Panc1 (cell line): ENCODE results near the gene KDM1A. TPM values are rescaled to one million over a fixed set of nuclear protein-coding genes. Genes with fewer than 3 reads are reported as not detected.

Source experiments
- ATAC-seq: fragments of 200-7000 bp; cut with Tn5 transposase; 2 replicates; pipeline ENCODE4 v1.9.1; 2020; ENCODE audit warnings: mild to moderate bottlenecking, moderate library complexity
- BruUV-seq: library from RNA; stranded (reverse); fragments of 400-500 nt; replicated peaks from 2 replicates; lab custom pipeline; 2021; lab: Mats Ljungman, UMichigan
- CTCF ChIA-PET: fragments of 300-600 bp; sonication (Branson Sonifier 250); formaldehyde crosslinking; loops from one replicate; lab custom pipeline; 2022; ENCODE audit warnings: antibody characterized with exemption; lab: Charles Lee
- POLR2A ChIA-PET: fragments of 300-600 bp; sonication (Branson Sonifier 250); formaldehyde crosslinking; loops from one replicate; lab custom pipeline; 2022; ENCODE audit warnings: antibody characterized with exemption; lab: Charles Lee
- DNase-seq: peaks from one replicate; pipeline ENCODE4 v3.0.0-alpha.2; 2010; ENCODE audit warnings: low read depth, low spot score
- H3K27ac ChIP-seq: 2 replicates; pipeline ENCODE4 v1.5.1; 2011; ENCODE audit warnings: mild to moderate bottlenecking, low read length, inconsistent platforms
- H3K27me3 ChIP-seq: fragments of 200-500 bp; sonication (Bioruptor generic); 2 replicates; pipeline ENCODE4 v1.6.0; 2014; ENCODE audit warnings: low read length, inconsistent platforms; ENCODE audit not compliant: control insufficient read depth, insufficient read depth
- H3K36me3 ChIP-seq: fragments of 200-500 bp; sonication (Bioruptor generic); 2 replicates; pipeline ENCODE4 v1.5.1; 2014; ENCODE audit warnings: inconsistent platforms, mild to moderate bottlenecking, low read length, moderate library complexity; ENCODE audit not compliant: control insufficient read depth, insufficient read depth
- H3K4me1 ChIP-seq: 2 replicates; pipeline ENCODE4 v1.5.1; 2011; ENCODE audit warnings: inconsistent platforms, mild to moderate bottlenecking, low read length, moderate library complexity; ENCODE audit not compliant: control insufficient read depth, insufficient read depth
- H3K4me3 ChIP-seq, 2 experiments: 2 replicates each; pipeline ENCODE4 v1.5.1; 2011 to 2012; ENCODE audit warnings: low read depth in 2 of 2, low read length in 2 of 2, mild to moderate bottlenecking in 2 of 2, inconsistent platforms in 1 of 2, moderate library complexity in 1 of 2
- H3K9me3 ChIP-seq: fragments of 200-500 bp; sonication (Bioruptor generic); 2 replicates; pipeline ENCODE4 v1.5.1; 2014; ENCODE audit warnings: low read depth, mild to moderate bottlenecking, inconsistent platforms, low read length, moderate library complexity; ENCODE audit not compliant: control insufficient read depth, insufficient read depth
- POLR2AphosphoS5 ChIP-seq: IDR thresholded peaks from 2 replicates; pipeline ENCODE4 v1.6.1; 2012; ENCODE audit warnings: mild to moderate bottlenecking, low read depth, low read length, moderate library complexity
- SIN3A ChIP-seq: IDR thresholded peaks from 2 replicates; pipeline ENCODE4 v1.6.1; 2012; ENCODE audit warnings: low read depth, mild to moderate bottlenecking, low read length, moderate library complexity, borderline replicate concordance; ENCODE audit not compliant: insufficient read depth
- TCF7L2 ChIP-seq: IDR thresholded peaks from 2 replicates; pipeline ENCODE4 v1.6.1; 2011; ENCODE audit warnings: mild to moderate bottlenecking, low read depth, low read length, inconsistent platforms
- in situ Hi-C: cut with HindIII; loops from 2 replicates; pipeline ENCODE4 v1.10.0; 2016; ENCODE audit warnings: low sequenced_read_pairs, low pct_unique_long_range_greater_than_20kb
- intact Hi-C: fragments of 100-400 bp; cut with micrococcal nuclease; formaldehyde crosslinking; loops from one replicate; pipeline ENCODE4 v1.10.0; 2022; ENCODE audit not compliant: unreplicated experiment
- total RNA-seq: library from RNA; stranded (reverse); gene quantifications from one replicate; pipeline ENCODE4 v1.2.1, GENCODE V29; 2021; ENCODE audit not compliant: unreplicated experiment
- TF ChIP-seq, protein P1 (sequence below): fragments of 450-650 bp; IDR thresholded peaks from 2 replicates; pipeline ENCODE4 v1.5.1; 2017; ENCODE audit warnings: mild to moderate bottlenecking
- TF ChIP-seq, protein P2 (sequence below), 2 experiments: IDR thresholded peaks; 2 replicates each; pipeline ENCODE4 v1.6.1; 2011 to 2012; ENCODE audit warnings: low read depth in 2 of 2, control low read depth in 1 of 2, low read length in 1 of 2, mild to moderate bottlenecking in 1 of 2, moderate library complexity in 1 of 2; ENCODE audit not compliant: insufficient read depth in 1 of 2

Gene KDM1A
- total RNA-seq, 1 experiment from 2014 or later: 120 TPM

DNA sequence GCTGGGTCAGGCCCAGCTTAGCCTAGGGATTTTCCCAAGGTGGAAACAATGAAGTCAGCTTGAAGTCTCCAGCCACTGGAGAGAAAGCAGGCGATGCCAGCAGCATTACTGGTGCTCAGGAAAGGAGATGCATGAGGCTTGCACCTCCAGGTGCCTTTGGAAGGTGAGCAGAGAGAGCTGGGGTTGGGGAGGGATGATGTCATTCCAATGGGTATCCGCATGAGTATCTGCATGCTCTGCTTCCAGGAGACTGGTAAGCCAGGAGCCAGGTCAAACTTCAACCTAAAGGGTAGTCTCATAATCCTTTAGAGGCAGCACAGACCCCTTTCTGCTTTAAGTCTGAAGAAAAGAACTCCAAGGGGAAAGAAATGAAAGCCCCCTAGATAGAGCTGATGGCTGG is 68.8 kb downstream of the KDM1A start:
- Histone ChIP-seq H3K27ac (no peak overlapping the region), H3K9me3 (no peaks in the 10 kb centered on the region), H3K4me1 (no peaks in the 10 kb centered on the region), H3K36me3 (peaks cover 16% of the 10 kb centered on the region), H3K27me3 (no peaks in the 10 kb centered on the region), H3K4me3 (no peak overlapping the region)
- TF ChIP-seq, protein P1, sequence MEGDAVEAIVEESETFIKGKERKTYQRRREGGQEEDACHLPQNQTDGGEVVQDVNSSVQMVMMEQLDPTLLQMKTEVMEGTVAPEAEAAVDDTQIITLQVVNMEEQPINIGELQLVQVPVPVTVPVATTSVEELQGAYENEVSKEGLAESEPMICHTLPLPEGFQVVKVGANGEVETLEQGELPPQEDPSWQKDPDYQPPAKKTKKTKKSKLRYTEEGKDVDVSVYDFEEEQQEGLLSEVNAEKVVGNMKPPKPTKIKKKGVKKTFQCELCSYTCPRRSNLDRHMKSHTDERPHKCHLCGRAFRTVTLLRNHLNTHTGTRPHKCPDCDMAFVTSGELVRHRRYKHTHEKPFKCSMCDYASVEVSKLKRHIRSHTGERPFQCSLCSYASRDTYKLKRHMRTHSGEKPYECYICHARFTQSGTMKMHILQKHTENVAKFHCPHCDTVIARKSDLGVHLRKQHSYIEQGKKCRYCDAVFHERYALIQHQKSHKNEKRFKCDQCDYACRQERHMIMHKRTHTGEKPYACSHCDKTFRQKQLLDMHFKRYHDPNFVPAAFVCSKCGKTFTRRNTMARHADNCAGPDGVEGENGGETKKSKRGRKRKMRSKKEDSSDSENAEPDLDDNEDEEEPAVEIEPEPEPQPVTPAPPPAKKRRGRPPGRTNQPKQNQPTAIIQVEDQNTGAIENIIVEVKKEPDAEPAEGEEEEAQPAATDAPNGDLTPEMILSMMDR: no peak
- TF ChIP-seq TCF7L2 (no peak), POLR2AphosphoS5 (no peak), SIN3A (no peak)
- TF ChIP-seq, protein P2, sequence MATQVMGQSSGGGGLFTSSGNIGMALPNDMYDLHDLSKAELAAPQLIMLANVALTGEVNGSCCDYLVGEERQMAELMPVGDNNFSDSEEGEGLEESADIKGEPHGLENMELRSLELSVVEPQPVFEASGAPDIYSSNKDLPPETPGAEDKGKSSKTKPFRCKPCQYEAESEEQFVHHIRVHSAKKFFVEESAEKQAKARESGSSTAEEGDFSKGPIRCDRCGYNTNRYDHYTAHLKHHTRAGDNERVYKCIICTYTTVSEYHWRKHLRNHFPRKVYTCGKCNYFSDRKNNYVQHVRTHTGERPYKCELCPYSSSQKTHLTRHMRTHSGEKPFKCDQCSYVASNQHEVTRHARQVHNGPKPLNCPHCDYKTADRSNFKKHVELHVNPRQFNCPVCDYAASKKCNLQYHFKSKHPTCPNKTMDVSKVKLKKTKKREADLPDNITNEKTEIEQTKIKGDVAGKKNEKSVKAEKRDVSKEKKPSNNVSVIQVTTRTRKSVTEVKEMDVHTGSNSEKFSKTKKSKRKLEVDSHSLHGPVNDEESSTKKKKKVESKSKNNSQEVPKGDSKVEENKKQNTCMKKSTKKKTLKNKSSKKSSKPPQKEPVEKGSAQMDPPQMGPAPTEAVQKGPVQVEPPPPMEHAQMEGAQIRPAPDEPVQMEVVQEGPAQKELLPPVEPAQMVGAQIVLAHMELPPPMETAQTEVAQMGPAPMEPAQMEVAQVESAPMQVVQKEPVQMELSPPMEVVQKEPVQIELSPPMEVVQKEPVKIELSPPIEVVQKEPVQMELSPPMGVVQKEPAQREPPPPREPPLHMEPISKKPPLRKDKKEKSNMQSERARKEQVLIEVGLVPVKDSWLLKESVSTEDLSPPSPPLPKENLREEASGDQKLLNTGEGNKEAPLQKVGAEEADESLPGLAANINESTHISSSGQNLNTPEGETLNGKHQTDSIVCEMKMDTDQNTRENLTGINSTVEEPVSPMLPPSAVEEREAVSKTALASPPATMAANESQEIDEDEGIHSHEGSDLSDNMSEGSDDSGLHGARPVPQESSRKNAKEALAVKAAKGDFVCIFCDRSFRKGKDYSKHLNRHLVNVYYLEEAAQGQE (IDR thresholded peaks at IDR 0.05; ENCODE audit: insufficient read depth in 1 of 2, low read depth in 2 of 2, low read length in 1 of 2): no peak
- ChIA-PET CTCF (no interaction called here), POLR2A (no interaction called here)
- in situ Hi-C loops (loop anchor here (25.0 kb wide), 1 partner anchor 99 kb away; no protein-coding TSS in a partner anchor), intact Hi-C loops (no loop called here)
- DNase-seq (no peak), ATAC-seq (no peak)
- no TSS peak for BruUV-seq

DNA sequence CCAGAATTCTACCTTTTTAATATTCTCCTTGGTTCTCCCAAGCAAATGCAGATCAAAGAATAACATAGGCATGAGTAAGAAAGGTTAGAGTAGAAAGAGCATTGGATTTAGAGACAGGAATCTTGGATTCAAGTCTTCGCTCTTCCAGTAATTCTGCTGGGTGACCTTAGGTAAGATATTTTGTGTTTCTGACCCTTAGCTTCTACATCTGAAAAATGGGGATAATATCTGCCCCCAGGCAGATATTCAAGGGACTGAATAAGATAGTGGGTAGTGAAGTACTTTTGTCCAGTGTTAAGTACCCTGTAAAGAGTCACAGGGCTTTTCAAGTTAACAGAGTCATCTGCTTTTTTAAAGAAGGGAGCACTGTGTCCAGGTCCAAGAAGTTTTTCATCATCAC is 70.8 kb downstream of the KDM1A start:
- intact Hi-C loops: no loop called here
- ATAC-seq: no peak
- Histone ChIP-seq H3K9me3 (no peaks in the 10 kb centered on the region), H3K4me1 (no peaks in the 10 kb centered on the region), H3K4me3 (no peak overlapping the region), H3K27ac (no peak overlapping the region), H3K27me3 (no peaks in the 10 kb centered on the region), H3K36me3 (peaks cover 19% of the 10 kb centered on the region)
- no TSS peak for BruUV-seq
- no peak for TF ChIP-seq TCF7L2
- TF ChIP-seq POLR2AphosphoS5: no peak
- TF ChIP-seq, protein P1: no peak
- no peak for TF ChIP-seq SIN3A
- TF ChIP-seq, protein P2 (IDR thresholded peaks at IDR 0.05; ENCODE audit: insufficient read depth in 1 of 2, low read depth in 2 of 2, low read length in 1 of 2): no peak
- no peak for DNase-seq
- ChIA-PET POLR2A (no interaction called here), CTCF (interaction anchor here (0.9 kb wide), 1 partner anchor 95 kb away, joined by 4 read pairs; no protein-coding TSS in a partner anchor)
- in situ Hi-C loops: loop anchor here (25.0 kb wide), 1 partner anchor 97 kb away; no protein-coding TSS in a partner anchor
